ELR (cell line): Measurements from ENCODE around the gene NT5C1A.

Experiments
- DNase-seq: peaks from one replicate; pipeline ENCODE4 v3.0.0-alpha.2; 2015; ENCODE audit warnings: low read depth

The NT5C1A gene

GRCh38 chr1:39637361-39637760 is 34.5 kb downstream of the NT5C1A start:
- no peak for DNase-seq

- DNase-seq, result no peak
These were observed 36.1 kb downstream of the NT5C1A start for GRCh38 chr1:39635871-39636210.

- DNase-seq, result no peak
These were observed 36.6 kb downstream of the NT5C1A start for GRCh38 chr1:39635205-39635870.

DNA sequence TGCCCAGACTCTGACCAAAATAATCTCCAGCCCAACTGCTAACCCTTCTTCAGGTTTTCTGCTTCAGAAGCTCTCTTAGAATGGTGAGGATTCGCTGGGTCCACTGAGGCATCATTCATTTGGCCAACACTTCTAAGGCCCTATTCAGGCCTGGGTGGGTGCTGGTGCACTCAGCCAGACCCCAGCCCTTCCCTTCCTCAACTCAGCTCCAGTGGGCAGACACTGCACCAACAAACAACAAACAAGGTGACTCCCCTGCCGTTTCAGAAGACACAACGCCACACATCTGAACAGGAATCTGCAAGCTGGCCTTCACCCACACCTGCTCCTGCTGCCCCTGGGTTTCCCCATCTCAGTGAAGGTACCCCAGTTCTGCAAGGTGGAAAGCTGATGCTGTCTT is 38.5 kb downstream of the NT5C1A start:
- no peak for DNase-seq

DNA sequence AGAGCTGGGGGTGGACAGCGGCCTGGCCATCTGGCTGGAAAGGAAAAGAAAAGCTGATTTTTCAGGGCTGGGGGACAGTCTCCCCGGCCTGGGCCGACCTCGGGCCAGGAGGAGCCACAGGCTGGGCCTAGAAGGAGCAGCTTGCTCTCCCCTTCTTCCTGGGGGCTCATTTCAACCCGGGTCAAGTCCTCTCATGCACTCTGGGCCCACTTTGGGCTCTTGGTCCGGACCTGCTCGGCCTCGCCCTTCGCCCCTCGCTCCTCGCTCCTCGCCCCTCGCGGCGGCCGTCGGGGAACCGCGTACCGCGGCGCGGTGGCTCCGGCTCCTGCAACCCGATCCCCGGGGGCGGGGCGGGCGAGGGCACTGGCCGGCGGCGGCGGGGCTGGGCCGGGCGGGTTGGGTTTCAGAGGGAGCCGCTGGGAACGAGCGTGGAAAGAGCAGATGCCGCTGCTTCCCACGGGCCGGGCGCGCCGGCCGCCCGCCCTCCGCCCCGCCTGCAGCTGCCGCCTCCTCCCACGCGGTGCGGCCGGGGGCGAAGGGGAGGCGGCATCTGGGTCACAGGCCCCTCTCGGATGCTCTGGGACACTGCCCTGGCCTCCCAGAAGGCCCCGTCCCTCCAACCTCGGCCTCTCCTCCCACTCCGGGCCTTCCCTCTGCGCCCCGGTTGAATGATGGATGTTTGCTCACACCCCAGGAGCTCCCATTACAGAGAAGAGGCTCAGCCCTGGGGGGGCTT is 39.1 kb downstream of the NT5C1A start:
- peak; percentile 19 for DNase-seq

GRCh38 chr1:39632323-39632681 is 39.6 kb downstream of the NT5C1A start:
- DNase-seq, result no peak

DNA sequence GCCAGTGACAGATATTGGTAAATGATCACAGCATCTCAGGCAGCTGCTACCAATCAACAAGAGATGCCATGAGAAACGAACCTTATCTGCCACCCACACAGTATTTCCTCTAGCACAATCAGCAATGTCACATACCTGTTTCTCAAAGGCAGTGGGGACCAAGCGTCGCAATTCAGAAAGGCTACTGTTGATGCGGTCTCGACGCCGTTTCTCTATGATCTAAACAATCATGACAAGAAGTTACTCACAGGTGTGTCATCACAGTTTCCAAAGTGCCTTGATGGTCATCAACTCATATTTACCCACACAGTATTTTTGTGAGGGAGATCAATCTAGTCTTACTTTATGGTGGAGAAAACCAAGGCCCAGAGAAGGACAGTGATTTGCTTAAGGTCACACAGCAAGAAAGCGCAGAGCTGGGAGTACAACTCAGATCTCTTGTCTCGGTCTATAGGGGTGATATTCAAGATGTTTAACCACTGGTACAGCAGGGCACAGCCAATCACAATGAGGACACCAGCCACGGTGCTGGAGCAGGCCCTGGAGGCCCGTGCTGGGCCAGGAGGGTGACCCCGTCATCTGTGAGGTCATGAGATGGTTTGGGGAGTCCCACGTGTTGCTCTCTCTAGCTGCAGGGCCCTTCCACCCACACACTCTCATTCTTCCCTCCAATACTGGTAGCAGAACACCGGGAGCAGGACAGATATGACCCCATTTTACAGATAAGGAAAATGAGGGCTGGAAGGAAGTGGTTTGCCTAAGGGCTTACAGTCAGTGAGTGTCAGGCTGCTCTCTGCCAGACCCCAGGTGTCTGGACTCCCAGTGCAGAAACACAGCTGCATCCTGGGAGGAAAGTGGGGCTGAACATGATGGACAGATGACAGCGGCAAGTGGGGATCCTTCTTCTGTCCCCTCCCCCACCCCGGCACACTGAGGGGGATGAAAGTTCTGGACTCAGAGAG is 40.3 kb downstream of the NT5C1A start:
- DNase-seq, result no peak

DNA sequence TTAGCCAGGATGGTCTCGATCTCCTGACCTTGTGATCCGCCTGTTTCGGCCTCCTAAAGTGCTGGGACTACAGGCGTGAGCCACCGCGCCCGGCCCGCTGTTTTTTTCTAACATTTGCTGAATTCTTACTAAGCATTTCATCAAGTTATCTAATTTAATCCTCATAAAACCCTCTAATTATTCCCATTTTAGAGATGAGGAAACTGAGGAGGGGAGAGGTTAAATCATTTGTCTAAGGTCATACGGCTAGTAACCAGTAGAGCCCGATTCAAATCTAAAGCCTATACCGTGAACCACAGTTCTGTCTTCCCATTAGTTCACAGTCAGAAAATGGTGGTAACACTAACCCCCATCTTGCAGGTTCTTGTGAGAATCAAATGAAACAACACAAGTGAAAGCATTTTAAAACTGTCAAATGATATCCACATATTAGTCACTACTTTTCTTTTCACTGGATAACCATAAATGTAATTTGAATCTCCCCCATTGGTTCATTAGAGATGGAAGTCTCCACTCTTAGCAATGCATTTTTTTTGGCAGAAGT is 43.0 kb downstream of the NT5C1A start:
- no peak for DNase-seq

GRCh38 chr1:39626646-39627045 is 45.3 kb downstream of the NT5C1A start:
- no peak for DNase-seq

GRCh38 chr1:39625462-39626273 is 46.2 kb downstream of the NT5C1A start:
- DNase-seq, result no peak

DNA sequence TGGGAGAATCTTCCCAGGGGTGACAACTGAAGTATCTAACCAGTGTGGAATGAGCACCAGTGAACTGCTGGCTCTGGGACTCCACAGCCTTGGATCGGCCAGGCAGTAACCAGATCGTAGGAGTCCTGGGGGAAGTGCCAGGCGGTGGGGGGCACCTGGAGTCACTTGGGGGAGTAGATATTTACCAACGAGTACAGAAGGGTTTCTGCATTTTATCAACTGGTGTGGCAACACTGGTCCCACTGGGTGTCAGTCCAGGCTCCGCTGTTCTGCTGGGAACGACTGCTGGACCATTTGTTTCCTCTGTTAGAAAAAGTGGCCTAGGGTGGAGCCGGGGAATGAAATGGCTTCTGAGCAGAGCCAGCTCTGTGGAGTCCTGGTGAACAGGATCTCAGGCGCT is 46.9 kb downstream of the NT5C1A start:
- DNase-seq, result no peak

DNA sequence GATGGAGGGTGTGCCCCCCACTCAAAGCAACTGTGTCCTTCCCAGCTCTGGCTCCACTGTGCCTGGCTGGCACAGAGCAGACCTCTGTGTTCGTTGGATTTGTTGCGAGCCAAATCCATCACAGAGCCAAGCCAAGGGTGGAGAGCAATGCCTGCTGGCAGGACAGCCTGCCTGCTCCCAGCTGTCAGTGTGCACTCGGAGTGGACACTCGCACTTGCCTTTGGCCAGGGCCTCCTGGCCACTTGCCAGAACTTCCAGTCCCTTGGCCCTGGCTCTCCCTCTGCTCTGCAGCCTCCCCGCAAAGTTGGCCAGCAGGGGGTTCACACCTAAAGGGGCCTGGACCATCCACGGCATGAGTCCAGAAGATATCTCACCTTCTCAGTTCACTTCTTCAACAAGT is 48.9 kb downstream of the NT5C1A start:
- no peak for DNase-seq

DNA sequence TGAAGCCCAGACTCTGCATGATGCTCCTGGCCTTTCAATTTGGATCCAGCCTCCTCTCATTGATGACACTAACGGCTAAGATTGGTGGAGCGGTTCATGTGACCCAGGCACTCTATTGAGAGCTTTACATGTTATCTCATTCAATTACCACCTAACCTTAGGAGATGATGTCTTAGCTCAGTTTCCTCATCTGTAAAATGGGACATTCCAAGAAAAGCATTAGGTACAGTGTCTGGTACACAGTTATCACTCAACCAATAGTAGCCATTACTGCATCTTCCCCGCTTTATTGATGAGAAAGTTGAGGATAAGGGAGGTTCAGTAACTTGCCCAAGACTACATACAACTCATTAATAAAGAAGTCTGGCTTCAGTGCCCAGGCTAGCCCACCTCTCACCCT is 49.5 kb downstream of the NT5C1A start:
- DNase-seq, result no peak

- DNase-seq, result no peak
These were observed 51.2 kb downstream of the NT5C1A start for GRCh38 chr1:39620659-39621165.

DNA sequence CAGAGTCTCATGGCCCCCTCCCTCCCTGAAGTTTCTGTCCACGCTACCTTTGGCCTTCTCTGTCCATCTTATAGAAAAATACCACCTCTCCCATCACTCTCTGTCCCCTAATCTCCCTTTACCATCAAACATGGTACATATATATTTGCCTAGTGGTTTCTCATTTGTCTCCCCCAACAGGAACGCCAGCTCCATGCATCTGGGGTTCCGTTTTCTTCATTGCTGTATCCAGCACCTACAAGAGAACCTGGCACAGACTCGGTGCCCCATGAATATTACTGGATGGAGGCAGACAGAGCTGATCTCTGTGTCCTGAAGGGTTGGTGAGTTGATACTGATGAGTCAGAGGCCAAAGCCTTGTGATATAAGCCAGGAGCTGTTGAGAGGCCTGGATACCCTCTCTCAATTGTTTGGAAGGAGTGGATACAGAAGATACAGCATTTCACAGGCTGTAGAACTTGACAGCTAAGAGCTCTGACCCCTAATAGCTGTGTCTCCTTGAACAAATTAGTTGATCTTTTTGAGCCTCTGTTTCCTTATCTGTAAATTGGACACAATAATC is 54.3 kb downstream of the NT5C1A start:
- no peak for DNase-seq

GRCh38 chr1:39615086-39615673 is 56.7 kb downstream of the NT5C1A start:
- DNase-seq, result no peak

- DNase-seq, result no peak
These were observed 57.4 kb downstream of the NT5C1A start for GRCh38 chr1:39614488-39614887.

GRCh38 chr1:39613250-39613649 is 58.7 kb downstream of the NT5C1A start:
- no peak for DNase-seq

DNA sequence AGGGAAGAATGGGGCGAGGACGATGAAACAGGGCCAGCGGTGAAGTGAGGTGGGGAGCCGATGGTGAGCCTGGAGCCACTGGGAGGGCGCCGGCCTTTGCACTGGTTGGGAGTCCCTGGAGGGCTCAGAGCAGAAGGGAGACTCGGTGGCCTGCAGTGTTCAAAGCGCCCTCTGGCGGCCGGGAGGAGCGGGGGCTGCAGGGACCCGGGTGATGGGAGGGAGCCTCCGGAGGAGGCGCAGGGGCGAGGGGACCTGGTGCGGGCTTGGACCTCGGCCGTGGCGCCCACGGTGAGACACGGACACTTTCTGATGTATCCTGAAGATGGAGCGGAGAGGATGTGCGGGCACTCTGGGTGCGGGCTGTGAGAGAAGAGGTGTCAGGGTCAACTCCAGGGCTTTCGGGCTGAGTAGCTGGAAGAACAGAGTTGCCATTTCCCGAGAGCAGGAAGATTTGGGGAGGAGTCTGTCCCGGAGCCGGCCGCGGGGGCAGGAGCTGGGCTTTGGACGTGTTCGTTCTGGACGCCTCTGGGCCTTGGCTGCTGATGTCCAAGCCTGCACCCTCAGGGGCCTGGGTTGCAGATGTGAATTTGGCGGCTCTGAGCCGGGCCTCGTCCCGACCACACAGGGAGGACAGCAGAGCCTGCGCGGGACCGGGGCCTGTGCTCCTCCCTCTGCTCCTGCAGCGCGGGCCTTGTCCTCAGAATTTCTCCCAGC is 62.1 kb downstream of the NT5C1A start:
- peak; percentile 47 for DNase-seq
